Measurements from ENCODE around the gene PTBP1. TPM values are rescaled to one million over a fixed set of nuclear protein-coding genes. Genes with fewer than 3 reads are reported as not detected.

The PTBP1 gene
- total RNA-seq, 1 experiment from 2014 or later = 510 TPM

GRCh38 chr19:858868-859843, 61.9 kb downstream of the PTBP1 start, which contains the start of gene CFD:
Gene CFD (plus strand): TSS chr19:859664. CDS start chr19:859690, 26 bp downstream.
- Mint-ChIP-seq H3K27ac (ENCODE audit: unreplicated experiment) (no peak within 1 kb of the TSS), H3K4me3 (ENCODE audit: unreplicated experiment) (peak within 1 kb of the TSS; percentile 54), H3K36me3 (ENCODE audit: insufficient read depth, unreplicated experiment) (peaks cover 37% of the 10 kb centered on the region), H3K27me3 (ENCODE audit: insufficient read depth, unreplicated experiment) (no peaks in the 10 kb centered on the region), H3K9me3 (ENCODE audit: unreplicated experiment) (no peaks in the 10 kb centered on the region), H3K4me1 (ENCODE audit: low read depth, unreplicated experiment) (no peaks in the 10 kb centered on the region)
- Histone ChIP-seq H3K4me3 (ENCODE audit: low read depth, low read length) (peak within 1 kb of the TSS; percentile 35), H3K9me3 (no peaks in the 10 kb centered on the region), H3K27me3 (replicated peaks; ENCODE audit: control insufficient read depth, insufficient read depth, low read length) (no peaks in the 10 kb centered on the region), H3K36me3 (ENCODE audit: control insufficient read depth, insufficient read depth, low read length) (no peaks in the 10 kb centered on the region), H3K4me1 (0 out of 2 replicates have a peak, but pooled peaks cover 4% of the 10 kb centered on the region)
- BruUV-seq (replicated peaks) = no TSS peak
- TF ChIP-seq CTCF (IDR thresholded peaks at IDR 0.05; ENCODE audit: insufficient read depth in 1 of 2, low read depth in 1 of 2, low read length in 1 of 2, severe bottlenecking in 1 of 2, unreplicated experiment in 1 of 2) = no peak
- ChIA-PET CTCF (interaction anchor here (0.5 to 0.6 kb wide), 2 partner anchors 124 to 1552 kb away, joined by 4 to 9 read pairs; no protein-coding TSS in a partner anchor), POLR2A (no interaction called here)
- no peak for DNase-seq
- intact Hi-C loops (cut with micrococcal nuclease; ENCODE audit: unreplicated experiment) = no loop called here

GRCh38 chr19:861141-861755, 64.0 kb downstream of the PTBP1 start:
- Mint-ChIP-seq H3K27me3 (ENCODE audit: insufficient read depth, unreplicated experiment) (no peaks in the 10 kb centered on the region), H3K9me3 (ENCODE audit: unreplicated experiment) (no peaks in the 10 kb centered on the region), H3K4me3 (ENCODE audit: unreplicated experiment) (no peak overlapping the region), H3K4me1 (ENCODE audit: low read depth, unreplicated experiment) (no peaks in the 10 kb centered on the region), H3K36me3 (ENCODE audit: insufficient read depth, unreplicated experiment) (peaks cover 53% of the 10 kb centered on the region), H3K27ac (ENCODE audit: unreplicated experiment) (no peak overlapping the region)
- no TSS peak for BruUV-seq (replicated peaks)
- peak overlapping the region; percentile 35 for H3K4me3 ChIP-seq (ENCODE audit: low read depth, low read length)
- ChIA-PET CTCF (interaction anchor here (0.6 kb wide), 2 partner anchors 123 to 141 kb away, joined by 7 to 8 read pairs; no protein-coding TSS in a partner anchor), POLR2A (no interaction called here)
- no peaks in the 10 kb centered on the region for H3K36me3 ChIP-seq (ENCODE audit: control insufficient read depth, insufficient read depth, low read length)
- H3K9me3 ChIP-seq = no peaks in the 10 kb centered on the region
- H3K4me1 ChIP-seq = 0 out of 2 replicates have a peak, but pooled peaks cover 4% of the 10 kb centered on the region
- intact Hi-C loops (cut with micrococcal nuclease; ENCODE audit: unreplicated experiment) = loop anchor here (10.0 kb wide), 1 partner anchor 86 kb away; no protein-coding TSS in a partner anchor
- TF ChIP-seq CTCF (IDR thresholded peaks at IDR 0.05; ENCODE audit: insufficient read depth in 1 of 2, low read depth in 1 of 2, low read length in 1 of 2, severe bottlenecking in 1 of 2, unreplicated experiment in 1 of 2) = no peak
- DNase-seq = no peak
- no peaks in the 10 kb centered on the region for H3K27me3 ChIP-seq (replicated peaks; ENCODE audit: control insufficient read depth, insufficient read depth, low read length)

Small RNAs within 50 kb of the gene (microRNA-seq; reads per million reads assigned to microRNA genes)
- gene MIR3187 = 18.4 reads per million, percentile 56 among the genes with 10 or more reads in this experiment
- 45.7 reads per million, percentile 66 among the genes with 10 or more reads in this experiment for gene MIR4745

Other genes starting within 250 kb of the PTBP1 start
- gene BSG, start 224.9 kb upstream of the PTBP1 start, total RNA-seq (2022) = 618 and 656 TPM in 2 replicates
- 2.7 and 3.9 TPM in 2 replicates for gene HCN2, start 207.6 kb upstream of the PTBP1 start, total RNA-seq (2022)
- gene POLRMT, start 163.9 kb upstream of the PTBP1 start, total RNA-seq (2022) = 93.3 and 95.8 TPM in 2 replicates
- gene FGF22, start 157.6 kb upstream of the PTBP1 start, total RNA-seq (2022) = 0.68 TPM in 1 of 2 replicates, not detected in the other
- gene RNF126, start 134.2 kb upstream of the PTBP1 start, total RNA-seq (2022) = 74.6 and 77.9 TPM in 2 replicates
- 26.3 and 31.2 TPM in 2 replicates for gene FSTL3, start 121.1 kb upstream of the PTBP1 start, total RNA-seq (2022)
- gene PRSS57, start 102.0 kb upstream of the PTBP1 start, total RNA-seq (2022) = not detected in 2 replicates
- 14.7 and 16.1 TPM in 2 replicates for gene PALM, start 88.5 kb upstream of the PTBP1 start, total RNA-seq (2022)
- gene MISP, start 46.3 kb upstream of the PTBP1 start, total RNA-seq (2022) = 27.8 and 36.4 TPM in 2 replicates
- gene PLPPR3, start 24.5 kb downstream of the PTBP1 start, total RNA-seq (2022) = 5.1 and 7.1 TPM in 2 replicates
- not detected in 2 replicates for gene AZU1, start 30.4 kb downstream of the PTBP1 start, total RNA-seq (2022)
- 0.29 TPM in 1 of 2 replicates, not detected in the other for gene PRTN3, start 43.5 kb downstream of the PTBP1 start, total RNA-seq (2022)
- not detected in 2 replicates for gene ELANE, start 54.9 kb downstream of the PTBP1 start, total RNA-seq (2022)
- gene CFD, start 62.2 kb downstream of the PTBP1 start, total RNA-seq (2022) = 4.4 and 6.1 TPM in 2 replicates
- gene MED16, start 95.7 kb downstream of the PTBP1 start, total RNA-seq (2022) = 64.3 and 69.1 TPM in 2 replicates
- not detected in 2 replicates for gene RNU6-9, start 96.0 kb downstream of the PTBP1 start, total RNA-seq (2022)
- gene R3HDM4, start 115.8 kb downstream of the PTBP1 start, total RNA-seq (2022) = 57.7 and 60.4 TPM in 2 replicates
- 13.0 and 16.6 TPM in 2 replicates for gene KISS1R, start 119.9 kb downstream of the PTBP1 start, total RNA-seq (2022)
- gene ARID3A, start 128.6 kb downstream of the PTBP1 start, total RNA-seq (2022) = 217 and 239 TPM in 2 replicates
- 89.5 and 96.8 TPM in 2 replicates for gene WDR18, start 186.9 kb downstream of the PTBP1 start, total RNA-seq (2022)
- gene GRIN3B, start 203.0 kb downstream of the PTBP1 start, total RNA-seq (2022) = 0.41 and 0.49 TPM in 2 replicates
- 148 and 154 TPM in 2 replicates for gene TMEM259, start 223.7 kb downstream of the PTBP1 start, total RNA-seq (2022)
- not detected in 2 replicates for gene RNU6-2, start 224.1 kb downstream of the PTBP1 start, total RNA-seq (2022)
- gene CNN2, start 229.2 kb downstream of the PTBP1 start, total RNA-seq (2022) = 194 and 221 TPM in 2 replicates
- 43.5 and 45.9 TPM in 2 replicates for gene ABCA7, start 242.7 kb downstream of the PTBP1 start, total RNA-seq (2022)